Muscle layer of duodenum (tissue), 2 donors: ENCODE results near the gene CDH13.
A peak's percentile ranks its signal among the peaks of the same experiment; 100 is the strongest.

Experiments used
- H3K27ac ChIP-seq: one replicate; pipeline ENCODE4 v1.7.0; 2013; ENCODE audit warnings: mild to moderate bottlenecking, low read length
- H3K27me3 ChIP-seq: one replicate; pipeline ENCODE4 v1.7.0; 2013; ENCODE audit warnings: low read depth, mild to moderate bottlenecking, control low read depth, low read length
- H3K36me3 ChIP-seq, 2 donors: one replicate each; pipeline ENCODE4 v1.7.0; 2013; ENCODE audit warnings: low read length in 2 of 2, control low read depth in 1 of 2, mild to moderate bottlenecking in 1 of 2; ENCODE audit not compliant: insufficient read depth in 2 of 2, control insufficient read depth in 1 of 2
- H3K4me1 ChIP-seq, 2 donors: one replicate each; pipeline ENCODE4 v1.7.0; 2013; ENCODE audit warnings: low read length in 2 of 2, mild to moderate bottlenecking in 2 of 2, control low read depth in 1 of 2, moderate library complexity in 1 of 2; ENCODE audit not compliant: insufficient read depth in 2 of 2, control insufficient read depth in 1 of 2
- H3K4me3 ChIP-seq, 2 donors: one replicate each; pipeline ENCODE4 v1.7.0; 2013; ENCODE audit warnings: low read length in 2 of 2, low read depth in 1 of 2, mild to moderate bottlenecking in 1 of 2
- H3K9me3 ChIP-seq, 2 donors: one replicate each; pipeline ENCODE4 v1.7.0; 2013; ENCODE audit warnings: low read length in 2 of 2, control low read depth in 1 of 2, mild to moderate bottlenecking in 1 of 2; ENCODE audit not compliant: control insufficient read depth in 1 of 2
- donor health status: healthy.

CDH13 gene

DNA sequence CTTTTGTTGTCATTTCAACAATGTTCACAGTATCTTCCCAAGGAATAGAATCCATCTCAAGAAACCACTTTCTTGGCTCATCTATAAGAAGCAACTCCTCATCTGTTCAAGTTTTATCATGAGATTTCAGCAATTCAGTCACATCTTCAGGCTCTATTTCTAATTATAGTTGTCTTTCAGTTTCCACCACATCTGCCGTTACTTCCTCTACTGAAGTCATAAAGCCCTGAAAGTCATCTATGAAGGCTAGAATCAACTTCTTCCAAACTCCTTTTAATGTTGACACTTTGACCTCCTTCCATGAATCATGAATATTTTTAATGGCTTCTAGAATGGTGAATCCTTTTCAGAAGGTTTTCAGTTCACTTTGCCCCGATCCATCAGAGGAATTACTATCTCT, 102.1 kb downstream of the CDH13 start:
- no peak overlapping the region for H3K4me3 ChIP-seq
- no peaks in the 10 kb centered on the region for H3K27me3 ChIP-seq

GRCh38 chr16:82730901-82731300, 104.1 kb downstream of the CDH13 start:
- H3K9me3 ChIP-seq, result peaks cover 0 to 6% of the 10 kb centered on the region in 2 donors
- no peak overlapping the region for H3K4me3 ChIP-seq
- no peak overlapping the region for H3K27ac ChIP-seq
- H3K4me1 ChIP-seq, result peaks cover 0 to 11% of the 10 kb centered on the region in 2 donors
- no peaks in the 10 kb centered on the region for H3K36me3 ChIP-seq
- no peaks in the 10 kb centered on the region for H3K27me3 ChIP-seq

More for the DNA sequence above, 102.1 kb downstream of the CDH13 start:
- no peaks in the 10 kb centered on the region for H3K36me3 ChIP-seq
- no peak overlapping the region for H3K27ac ChIP-seq
- no peaks in the 10 kb centered on the region for H3K4me1 ChIP-seq
- peaks cover 0 to 6% of the 10 kb centered on the region in 2 donors for H3K9me3 ChIP-seq

GRCh38 chr16:82732461-82732860, 105.7 kb downstream of the CDH13 start:
- Histone ChIP-seq H3K36me3 (no peaks in the 10 kb centered on the region), H3K27ac (no peak overlapping the region), H3K4me1 (peaks cover 0 to 21% of the 10 kb centered on the region in 2 donors), H3K9me3 (peaks cover 0 to 6% of the 10 kb centered on the region in 2 donors), H3K27me3 (no peaks in the 10 kb centered on the region), H3K4me3 (no peak overlapping the region)

DNA sequence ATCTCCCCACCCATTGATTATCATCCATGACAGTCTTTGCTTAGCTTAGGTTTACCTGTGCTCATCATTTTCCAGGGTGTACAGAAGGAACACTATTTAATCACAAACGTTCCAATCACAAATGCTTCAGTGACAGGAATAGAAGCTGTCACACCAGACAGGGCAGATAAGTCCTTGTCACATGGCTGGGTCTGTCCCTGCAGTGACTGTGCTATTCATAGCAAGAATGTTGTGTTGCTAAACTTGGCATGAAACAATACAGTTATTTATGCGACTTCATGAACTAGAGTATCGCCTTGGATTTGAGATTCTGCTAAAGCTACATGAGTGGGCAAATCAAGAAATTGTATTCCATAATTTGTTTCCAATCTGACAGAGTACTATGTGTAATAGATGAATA, 108.4 kb downstream of the CDH13 start:
- Histone ChIP-seq H3K4me3 (peak overlapping the region in 1 of 2 donors; percentile 9), H3K4me1 (peaks cover 0 to 21% of the 10 kb centered on the region in 2 donors), H3K36me3 (no peaks in the 10 kb centered on the region), H3K27me3 (no peaks in the 10 kb centered on the region), H3K27ac (no peak overlapping the region), H3K9me3 (no peaks in the 10 kb centered on the region)

DNA sequence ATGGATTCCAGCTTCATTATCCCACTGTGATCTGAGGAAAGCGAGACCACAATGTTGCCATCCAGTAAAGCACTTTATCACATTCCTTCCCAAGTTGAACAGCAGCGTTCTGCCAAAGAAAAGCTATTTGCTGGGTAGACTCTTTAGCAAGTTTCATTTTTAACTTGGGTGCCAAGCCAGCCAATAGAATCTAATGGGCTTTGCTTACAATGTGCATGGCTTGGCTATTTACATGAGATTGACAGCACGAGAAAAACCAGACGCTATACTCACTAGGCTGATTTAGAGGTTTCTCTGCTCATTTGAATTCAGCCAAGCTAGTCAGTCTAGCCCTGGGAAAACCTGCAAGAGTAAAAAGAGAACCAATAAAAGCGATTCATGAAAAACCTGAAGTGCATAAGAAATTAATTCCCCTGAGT, 108.9 kb downstream of the CDH13 start:
- Histone ChIP-seq H3K27ac (no peak overlapping the region), H3K4me1 (peaks cover 0 to 21% of the 10 kb centered on the region in 2 donors), H3K4me3 (peak overlapping the region in 1 of 2 donors; percentile 9), H3K9me3 (no peaks in the 10 kb centered on the region), H3K27me3 (no peaks in the 10 kb centered on the region), H3K36me3 (no peaks in the 10 kb centered on the region)

DNA sequence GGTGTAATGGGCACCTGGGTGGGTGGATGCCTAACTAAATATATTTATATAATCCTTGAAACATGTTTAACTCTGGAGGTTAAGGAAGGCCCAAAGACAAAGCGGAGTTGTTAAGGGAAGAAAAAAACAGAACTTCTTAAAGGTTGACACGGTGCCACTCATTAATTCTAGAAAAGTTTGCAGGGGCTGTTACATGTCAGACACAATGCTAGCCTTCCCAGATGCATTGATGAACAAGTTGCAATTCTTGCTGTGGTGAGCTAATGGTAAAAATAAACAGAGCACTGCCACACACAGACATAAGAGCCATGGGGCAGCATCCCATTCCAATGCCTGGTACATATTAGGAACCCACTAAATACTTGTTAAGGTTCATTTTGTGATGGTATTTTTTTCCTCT, 109.5 kb downstream of the CDH13 start:
- Histone ChIP-seq H3K9me3 (no peaks in the 10 kb centered on the region), H3K4me3 (peak overlapping the region in 1 of 2 donors; percentile 9), H3K4me1 (peaks cover 0 to 21% of the 10 kb centered on the region in 2 donors), H3K36me3 (no peaks in the 10 kb centered on the region), H3K27ac (no peak overlapping the region), H3K27me3 (no peaks in the 10 kb centered on the region)

DNA sequence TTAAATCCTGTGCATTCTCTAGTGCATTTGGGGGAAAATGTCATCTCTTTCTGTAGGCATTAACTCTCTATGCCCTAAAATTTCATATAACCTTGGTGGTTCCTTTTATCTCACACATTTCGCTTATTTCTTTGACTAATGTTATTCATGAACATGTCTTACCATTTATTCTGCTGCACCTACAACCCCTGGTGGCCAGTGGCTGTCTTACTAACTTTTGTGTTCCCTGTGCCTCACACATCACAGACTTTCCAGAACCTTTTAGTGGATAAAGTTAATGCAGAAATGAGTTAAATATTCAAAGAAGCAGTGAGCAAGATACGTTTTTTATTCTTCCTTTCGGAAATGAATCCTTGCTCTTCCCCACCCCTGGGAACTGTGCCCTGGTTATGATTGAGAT, 111.9 kb downstream of the CDH13 start:
- no peaks in the 10 kb centered on the region for H3K9me3 ChIP-seq
- H3K27ac ChIP-seq, result no peak overlapping the region
- peaks cover 0 to 21% of the 10 kb centered on the region in 2 donors for H3K4me1 ChIP-seq
- no peaks in the 10 kb centered on the region for H3K36me3 ChIP-seq
- no peaks in the 10 kb centered on the region for H3K27me3 ChIP-seq
- H3K4me3 ChIP-seq, result no peak overlapping the region

- no peaks in the 10 kb centered on the region for H3K36me3 ChIP-seq
- H3K27me3 ChIP-seq, result no peaks in the 10 kb centered on the region
These were observed 114.4 kb downstream of the CDH13 start for GRCh38 chr16:82741073-82741615.

GRCh38 chr16:82744958-82745357, 118.2 kb downstream of the CDH13 start:
- no peaks in the 10 kb centered on the region for H3K36me3 ChIP-seq

More at GRCh38 chr16:82741073-82741615, 114.4 kb downstream of the CDH13 start:
- peaks cover 0 to 7% of the 10 kb centered on the region in 2 donors for H3K4me1 ChIP-seq
- H3K9me3 ChIP-seq, result no peaks in the 10 kb centered on the region
- no peak overlapping the region for H3K4me3 ChIP-seq
- H3K27ac ChIP-seq, result no peak overlapping the region

DNA sequence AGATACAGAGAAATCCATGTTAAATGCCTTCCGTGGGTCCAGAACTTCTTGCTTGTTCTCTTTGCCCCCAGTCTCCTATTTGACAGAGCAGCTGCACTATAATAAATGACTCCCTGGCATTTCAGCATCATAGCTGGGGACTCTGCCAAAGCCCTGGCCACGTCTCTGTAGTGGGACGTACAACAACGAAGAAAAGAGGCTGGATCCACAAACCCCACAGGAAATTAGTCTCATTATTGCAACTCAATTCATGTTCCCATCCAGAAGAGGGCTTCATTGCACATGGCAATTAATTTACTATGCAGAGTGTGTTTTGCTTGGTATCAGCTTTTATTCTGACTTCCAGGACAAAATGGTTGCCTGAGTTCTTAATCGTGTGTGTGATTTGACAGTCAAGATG, 121.3 kb downstream of the CDH13 start:
- no peak overlapping the region for H3K27ac ChIP-seq
- H3K36me3 ChIP-seq, result no peaks in the 10 kb centered on the region
- H3K9me3 ChIP-seq, result no peaks in the 10 kb centered on the region
- no peak overlapping the region for H3K4me3 ChIP-seq
- H3K4me1 ChIP-seq, result no peaks in the 10 kb centered on the region
- H3K27me3 ChIP-seq, result no peaks in the 10 kb centered on the region

More at GRCh38 chr16:82744958-82745357, 118.2 kb downstream of the CDH13 start:
- H3K4me1 ChIP-seq, result no peaks in the 10 kb centered on the region
- no peak overlapping the region for H3K4me3 ChIP-seq
- no peak overlapping the region for H3K27ac ChIP-seq
- H3K27me3 ChIP-seq, result no peaks in the 10 kb centered on the region
- no peaks in the 10 kb centered on the region for H3K9me3 ChIP-seq

GRCh38 chr16:82750068-82750467, 123.3 kb downstream of the CDH13 start:
- Histone ChIP-seq H3K27ac (no peak overlapping the region), H3K4me1 (no peaks in the 10 kb centered on the region), H3K9me3 (no peaks in the 10 kb centered on the region), H3K36me3 (no peaks in the 10 kb centered on the region), H3K27me3 (no peaks in the 10 kb centered on the region), H3K4me3 (no peak overlapping the region)

DNA sequence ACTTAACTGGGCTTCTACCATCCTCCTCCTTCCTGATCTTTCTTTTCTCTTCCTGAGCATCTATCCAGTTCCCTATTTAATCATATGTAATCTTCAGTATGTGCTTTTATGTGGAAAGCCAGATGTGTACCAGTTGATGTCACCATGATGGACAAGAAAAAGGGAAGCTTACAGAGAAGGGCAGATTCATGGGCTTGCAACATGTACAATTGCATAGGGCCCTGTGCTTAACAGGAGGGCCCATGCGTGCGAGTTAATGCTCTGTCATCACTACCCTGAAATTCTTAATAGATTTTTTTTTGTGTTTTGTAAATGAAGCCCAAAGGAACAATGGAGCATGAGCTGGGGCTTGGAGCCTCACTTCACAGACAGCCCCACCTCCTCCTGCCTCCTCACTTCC, 124.3 kb downstream of the CDH13 start:
- H3K27ac ChIP-seq, result no peak overlapping the region
- no peak overlapping the region for H3K4me3 ChIP-seq
- H3K27me3 ChIP-seq, result no peaks in the 10 kb centered on the region
- H3K4me1 ChIP-seq, result no peaks in the 10 kb centered on the region
- no peaks in the 10 kb centered on the region for H3K9me3 ChIP-seq
- no peaks in the 10 kb centered on the region for H3K36me3 ChIP-seq
